WERI-Rb-1 (cell line): ENCODE measurements around the gene JCHAIN.

Experiments used
- DNase-seq: peaks from one replicate; pipeline ENCODE4 v3.0.0-alpha.2; 2020
- H3K27ac ChIP-seq: fragments of 250-450 bp; sonication (Bioruptor Pico); 2 replicates; pipeline ENCODE4 v1.5.1; 2020; ENCODE audit warnings: mild to moderate bottlenecking, moderate library complexity
- H3K27me3 ChIP-seq: fragments of 250-450 bp; sonication (Bioruptor Pico); 2 replicates; pipeline ENCODE4 v1.5.1; 2021; ENCODE audit warnings: mild to moderate bottlenecking, low read depth, moderate library complexity; ENCODE audit not compliant: insufficient read depth, severe bottlenecking
- H3K36me3 ChIP-seq: fragments of 250-450 bp; sonication (Bioruptor Pico); 2 replicates; pipeline ENCODE4 v1.5.1; 2020; ENCODE audit warnings: mild to moderate bottlenecking, moderate library complexity
- H3K4me3 ChIP-seq: 2 replicates; pipeline ENCODE4 v1.5.1; 2011; ENCODE audit warnings: low read depth, mild to moderate bottlenecking, control low read depth, low read length
- H3K9me3 ChIP-seq: fragments of 250-450 bp; sonication (Bioruptor Pico); 2 replicates; pipeline ENCODE4 v1.5.1; 2021; ENCODE audit warnings: mild to moderate bottlenecking, moderate library complexity; ENCODE audit not compliant: severe bottlenecking
- CTCF ChIP-seq: IDR thresholded peaks from 2 replicates; pipeline ENCODE4 v1.5.1; 2011; ENCODE audit warnings: low read depth, mild to moderate bottlenecking, control low read depth, inconsistent platforms, low read length

Gene JCHAIN

GRCh38 chr4:70629469-70630090 lies 36.7 kb downstream of the JCHAIN start:
- DNase-seq = no peak
- no peaks in the 10 kb centered on the region for H3K27me3 ChIP-seq
- H3K9me3 ChIP-seq = no peaks in the 10 kb centered on the region
- no peaks in the 10 kb centered on the region for H3K36me3 ChIP-seq
- H3K27ac ChIP-seq = no peak overlapping the region
- TF ChIP-seq CTCF = no peak
- no peak overlapping the region for H3K4me3 ChIP-seq

GRCh38 chr4:70628444-70628843 lies 37.9 kb downstream of the JCHAIN start, which contains the start of gene ENAM:
TSS of gene ENAM (plus strand) at chr4:70628744. CDS start at chr4:70629501, 757 bp downstream.
- H3K36me3 ChIP-seq = no peaks in the 10 kb centered on the region

GRCh38 chr4:70627620-70628019 lies 38.7 kb downstream of the JCHAIN start:
- TF ChIP-seq CTCF = no peak
- DNase-seq = no peak
- no peak overlapping the region for H3K27ac ChIP-seq
- no peaks in the 10 kb centered on the region for H3K36me3 ChIP-seq
- no peaks in the 10 kb centered on the region for H3K27me3 ChIP-seq
- no peaks in the 10 kb centered on the region for H3K9me3 ChIP-seq
- H3K4me3 ChIP-seq = no peak overlapping the region

More at GRCh38 chr4:70628444-70628843, 37.9 kb downstream of the JCHAIN start, which contains the start of gene ENAM:
- no peak for TF ChIP-seq CTCF
- no peak for DNase-seq
- Histone ChIP-seq H3K9me3 (no peaks in the 10 kb centered on the region), H3K27ac (no peak within 1 kb of the TSS), H3K27me3 (no peaks in the 10 kb centered on the region), H3K4me3 (no peak within 1 kb of the TSS)

- no peak for TF ChIP-seq CTCF
- Histone ChIP-seq H3K36me3 (no peaks in the 10 kb centered on the region), H3K4me3 (no peak overlapping the region), H3K27me3 (no peaks in the 10 kb centered on the region), H3K9me3 (no peaks in the 10 kb centered on the region), H3K27ac (no peak overlapping the region)
- no peak for DNase-seq
Measured at GRCh38 chr4:70624226-70624793, 42.0 kb downstream of the JCHAIN start.

- Histone ChIP-seq H3K27ac (no peak overlapping the region), H3K27me3 (no peaks in the 10 kb centered on the region), H3K9me3 (no peaks in the 10 kb centered on the region), H3K36me3 (no peaks in the 10 kb centered on the region), H3K4me3 (no peak overlapping the region)
- no peak for TF ChIP-seq CTCF
- no peak for DNase-seq
Measured at GRCh38 chr4:70623323-70623722, 43.0 kb downstream of the JCHAIN start.
